Kidney epithelial cell (primary cell): Measurements from ENCODE around the gene VPS13D. TPM values are rescaled to one million over a fixed set of nuclear protein-coding genes. Genes with fewer than 3 reads are reported as not detected.

Experiments used
- DNase-seq: peaks from one replicate; pipeline ENCODE4 v3.0.0-alpha.2; 2010; ENCODE audit warnings: low read depth
- H3K27me3 ChIP-seq: 2 replicates; pipeline ENCODE4 v1.6.0; 2011; ENCODE audit warnings: low read length; ENCODE audit not compliant: control insufficient read depth, insufficient read depth
- H3K36me3 ChIP-seq: 2 replicates; pipeline ENCODE4 v1.5.1; 2011; ENCODE audit warnings: low read length; ENCODE audit not compliant: control insufficient read depth, insufficient read depth
- H3K4me3 ChIP-seq: 2 replicates; pipeline ENCODE4 v1.5.1; 2011; ENCODE audit warnings: low read depth, mild to moderate bottlenecking, control low read depth, low read length
- CTCF ChIP-seq: IDR thresholded peaks from 2 replicates; pipeline ENCODE4 v1.5.1; 2011; ENCODE audit warnings: mild to moderate bottlenecking, moderate library complexity, low read length, control low read depth, inconsistent platforms; ENCODE audit not compliant: insufficient read depth, poor library complexity, severe bottlenecking
- total RNA-seq: library from RNA; depleted of rRNA; stranded (reverse); fragments of >200 nt; gene quantifications from 2 replicates; pipeline ENCODE4 v1.2.3, GENCODE V29; 2015

Gene VPS13D
- total RNA-seq, 1 donor from 2014 or later, result 22.2 TPM

- TF ChIP-seq CTCF, result no peak
- no peak for DNase-seq
- Histone ChIP-seq H3K4me3 (no peak overlapping the region), H3K27me3 (no peaks in the 10 kb centered on the region), H3K36me3 (no peaks in the 10 kb centered on the region)
Observed at GRCh38 chr1:12411098-12411497, 181.3 kb downstream of the VPS13D start.

- no peak overlapping the region for H3K4me3 ChIP-seq
- no peaks in the 10 kb centered on the region for H3K36me3 ChIP-seq
- H3K27me3 ChIP-seq, result no peaks in the 10 kb centered on the region
- no peak for TF ChIP-seq CTCF
- DNase-seq, result no peak
Observed at GRCh38 chr1:12411747-12412146, 181.9 kb downstream of the VPS13D start.

- no peak overlapping the region for H3K4me3 ChIP-seq
- H3K36me3 ChIP-seq, result peaks cover 2% of the 10 kb centered on the region
- DNase-seq, result no peak
- H3K27me3 ChIP-seq, result no peaks in the 10 kb centered on the region
- TF ChIP-seq CTCF, result no peak
Observed at GRCh38 chr1:12412439-12412838, 182.6 kb downstream of the VPS13D start.

- Histone ChIP-seq H3K36me3 (peaks cover 2% of the 10 kb centered on the region), H3K27me3 (no peaks in the 10 kb centered on the region), H3K4me3 (no peak overlapping the region)
- DNase-seq, result no peak
- TF ChIP-seq CTCF, result no peak
Observed at GRCh38 chr1:12413664-12414410, 184.0 kb downstream of the VPS13D start.

- no peak for DNase-seq
- no peak for TF ChIP-seq CTCF
- no peak overlapping the region for H3K4me3 ChIP-seq
- peaks cover 2% of the 10 kb centered on the region for H3K36me3 ChIP-seq
- H3K27me3 ChIP-seq, result no peaks in the 10 kb centered on the region
Observed at GRCh38 chr1:12414444-12415018, 184.7 kb downstream of the VPS13D start.
